ENCODE results near the gene UBE3B. TPM values are rescaled to one million over a fixed set of nuclear protein-coding genes. Genes with fewer than 3 reads are reported as not detected.

The UBE3B gene
- total RNA-seq, 1 experiment from 2014 or later, result 29.3 TPM

DNA sequence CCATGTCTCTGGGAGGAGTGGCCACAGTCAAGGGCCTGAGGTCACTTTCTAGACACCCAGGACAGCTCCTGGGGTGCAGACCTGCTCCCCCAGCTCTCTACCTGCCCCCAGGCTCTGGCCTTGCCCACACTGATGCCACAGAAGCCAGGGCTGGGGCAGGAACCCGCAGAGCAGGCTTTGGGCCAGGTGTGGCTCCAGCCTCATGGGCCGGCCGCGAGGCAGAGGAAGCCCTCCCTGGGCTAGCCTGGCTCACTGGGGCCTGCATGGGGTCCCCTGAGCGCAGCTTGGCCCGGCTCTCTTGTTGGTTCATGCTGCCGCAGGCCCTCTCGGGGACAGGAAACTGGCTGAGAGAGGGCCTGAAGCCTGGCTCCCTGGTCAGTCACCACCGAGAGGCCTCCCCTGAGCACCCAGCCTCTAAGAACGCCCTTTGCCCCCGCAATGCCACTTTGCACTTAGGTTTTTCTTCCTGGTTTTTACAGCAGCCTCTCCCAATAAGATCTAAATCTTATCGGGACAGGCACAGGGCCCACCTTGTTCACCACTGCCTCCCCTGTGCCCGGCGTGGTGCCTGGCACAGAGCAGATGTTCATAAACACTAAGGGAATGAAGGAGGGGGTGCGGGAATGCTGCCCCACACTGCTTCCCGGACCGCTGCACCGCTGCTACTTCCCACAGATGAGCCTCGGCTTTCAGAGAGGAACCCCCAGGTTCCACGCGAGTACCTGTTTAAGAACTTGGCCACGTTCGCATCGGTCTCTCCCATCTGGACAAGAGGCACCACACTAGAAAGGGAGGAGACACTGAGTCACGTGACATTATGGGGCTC is 81.2 kb downstream of the UBE3B start:
- ATAC-seq (no peak), DNase-seq (ENCODE audit: low spot score) (no peak)
- H3K9me3 Mint-ChIP-seq, result peaks cover 7% of the 10 kb centered on the region; the same call in 1 of the 2 replicates
- ChIA-PET POLR2A (no interaction called here), CTCF (no interaction called here)
- peak overlapping the region; percentile 76; the same call in 1 of the 2 replicates for H3K27ac Mint-ChIP-seq
- H3K4me1 Mint-ChIP-seq, result peaks cover 3% of the 10 kb centered on the region; the same call in 1 of the 2 replicates
- peaks cover 14% of the 10 kb centered on the region for H3K36me3 Mint-ChIP-seq
- TF ChIP-seq, protein P1, sequence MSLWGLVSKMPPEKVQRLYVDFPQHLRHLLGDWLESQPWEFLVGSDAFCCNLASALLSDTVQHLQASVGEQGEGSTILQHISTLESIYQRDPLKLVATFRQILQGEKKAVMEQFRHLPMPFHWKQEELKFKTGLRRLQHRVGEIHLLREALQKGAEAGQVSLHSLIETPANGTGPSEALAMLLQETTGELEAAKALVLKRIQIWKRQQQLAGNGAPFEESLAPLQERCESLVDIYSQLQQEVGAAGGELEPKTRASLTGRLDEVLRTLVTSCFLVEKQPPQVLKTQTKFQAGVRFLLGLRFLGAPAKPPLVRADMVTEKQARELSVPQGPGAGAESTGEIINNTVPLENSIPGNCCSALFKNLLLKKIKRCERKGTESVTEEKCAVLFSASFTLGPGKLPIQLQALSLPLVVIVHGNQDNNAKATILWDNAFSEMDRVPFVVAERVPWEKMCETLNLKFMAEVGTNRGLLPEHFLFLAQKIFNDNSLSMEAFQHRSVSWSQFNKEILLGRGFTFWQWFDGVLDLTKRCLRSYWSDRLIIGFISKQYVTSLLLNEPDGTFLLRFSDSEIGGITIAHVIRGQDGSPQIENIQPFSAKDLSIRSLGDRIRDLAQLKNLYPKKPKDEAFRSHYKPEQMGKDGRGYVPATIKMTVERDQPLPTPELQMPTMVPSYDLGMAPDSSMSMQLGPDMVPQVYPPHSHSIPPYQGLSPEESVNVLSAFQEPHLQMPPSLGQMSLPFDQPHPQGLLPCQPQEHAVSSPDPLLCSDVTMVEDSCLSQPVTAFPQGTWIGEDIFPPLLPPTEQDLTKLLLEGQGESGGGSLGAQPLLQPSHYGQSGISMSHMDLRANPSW (CRISPR knock-in tag; conservative IDR thresholded peaks at IDR 0.05; ENCODE audit: low read depth), result no peak
- TF ChIP-seq, protein P2, sequence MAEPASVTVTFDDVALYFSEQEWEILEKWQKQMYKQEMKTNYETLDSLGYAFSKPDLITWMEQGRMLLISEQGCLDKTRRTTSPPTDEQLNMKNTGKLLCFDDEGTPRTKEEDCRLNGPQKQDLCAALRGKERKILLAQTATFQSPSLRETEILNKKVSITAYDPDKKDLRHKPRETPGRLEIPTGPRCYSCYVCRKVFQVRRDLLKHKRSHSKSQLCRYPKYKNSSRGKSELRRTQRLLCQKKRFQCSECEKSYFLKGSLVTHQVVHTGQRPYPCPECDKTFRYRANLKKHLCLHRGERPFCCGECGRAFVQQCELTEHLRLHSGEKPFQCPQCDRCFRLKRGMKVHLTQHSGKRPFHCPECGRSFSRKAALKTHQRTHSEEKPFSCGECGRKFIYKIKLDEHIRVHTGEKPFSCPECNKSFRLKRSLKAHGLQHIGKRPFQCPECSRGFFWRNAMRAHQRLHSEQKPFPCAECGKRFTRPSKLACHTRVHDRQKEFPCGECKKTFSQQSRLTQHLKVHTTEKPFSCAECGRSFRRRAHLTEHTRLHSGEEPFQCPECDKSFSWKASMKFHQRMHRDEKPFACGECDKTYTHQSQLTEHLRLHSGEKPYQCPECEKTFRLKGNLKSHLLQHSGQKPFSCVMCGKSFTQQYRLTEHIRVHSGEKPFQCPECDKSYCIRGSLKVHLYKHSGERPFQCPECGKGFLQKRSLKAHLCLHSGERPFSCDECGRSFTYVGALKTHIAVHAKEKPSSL (CRISPR knock-in tag; conservative IDR thresholded peaks at IDR 0.05), result no peak
- H3K27me3 Mint-ChIP-seq (ENCODE audit: low read depth), result no peaks in the 10 kb centered on the region
- no peak overlapping the region for H3K4me3 Mint-ChIP-seq

DNA sequence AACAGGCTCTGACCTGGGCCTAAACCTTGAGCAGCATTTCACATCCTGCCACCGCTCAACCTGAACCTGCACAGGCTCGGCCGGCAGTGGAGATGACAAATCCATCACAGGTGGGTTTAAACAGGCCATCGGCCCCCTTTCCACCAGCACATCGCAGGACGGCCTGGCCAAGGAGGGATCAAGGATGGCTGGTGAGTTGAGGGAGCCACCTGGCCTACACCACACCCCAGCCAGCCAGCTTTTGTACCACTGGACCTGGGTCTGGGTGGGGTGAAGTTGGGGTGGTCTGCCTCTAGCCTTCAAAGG is 81.7 kb downstream of the UBE3B start:
- no peak for TF ChIP-seq IRF2 (CRISPR knock-in tag; IDR thresholded peaks at IDR 0.05; ENCODE audit: borderline replicate concordance, low read depth)
- TF ChIP-seq, protein P3, sequence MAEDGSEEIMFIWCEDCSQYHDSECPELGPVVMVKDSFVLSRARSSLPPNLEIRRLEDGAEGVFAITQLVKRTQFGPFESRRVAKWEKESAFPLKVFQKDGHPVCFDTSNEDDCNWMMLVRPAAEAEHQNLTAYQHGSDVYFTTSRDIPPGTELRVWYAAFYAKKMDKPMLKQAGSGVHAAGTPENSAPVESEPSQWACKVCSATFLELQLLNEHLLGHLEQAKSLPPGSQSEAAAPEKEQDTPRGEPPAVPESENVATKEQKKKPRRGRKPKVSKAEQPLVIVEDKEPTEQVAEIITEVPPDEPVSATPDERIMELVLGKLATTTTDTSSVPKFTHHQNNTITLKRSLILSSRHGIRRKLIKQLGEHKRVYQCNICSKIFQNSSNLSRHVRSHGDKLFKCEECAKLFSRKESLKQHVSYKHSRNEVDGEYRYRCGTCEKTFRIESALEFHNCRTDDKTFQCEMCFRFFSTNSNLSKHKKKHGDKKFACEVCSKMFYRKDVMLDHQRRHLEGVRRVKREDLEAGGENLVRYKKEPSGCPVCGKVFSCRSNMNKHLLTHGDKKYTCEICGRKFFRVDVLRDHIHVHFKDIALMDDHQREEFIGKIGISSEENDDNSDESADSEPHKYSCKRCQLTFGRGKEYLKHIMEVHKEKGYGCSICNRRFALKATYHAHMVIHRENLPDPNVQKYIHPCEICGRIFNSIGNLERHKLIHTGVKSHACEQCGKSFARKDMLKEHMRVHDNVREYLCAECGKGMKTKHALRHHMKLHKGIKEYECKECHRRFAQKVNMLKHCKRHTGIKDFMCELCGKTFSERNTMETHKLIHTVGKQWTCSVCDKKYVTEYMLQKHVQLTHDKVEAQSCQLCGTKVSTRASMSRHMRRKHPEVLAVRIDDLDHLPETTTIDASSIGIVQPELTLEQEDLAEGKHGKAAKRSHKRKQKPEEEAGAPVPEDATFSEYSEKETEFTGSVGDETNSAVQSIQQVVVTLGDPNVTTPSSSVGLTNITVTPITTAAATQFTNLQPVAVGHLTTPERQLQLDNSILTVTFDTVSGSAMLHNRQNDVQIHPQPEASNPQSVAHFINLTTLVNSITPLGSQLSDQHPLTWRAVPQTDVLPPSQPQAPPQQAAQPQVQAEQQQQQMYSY (CRISPR knock-in tag; IDR thresholded peaks at IDR 0.05), result no peak
- no peak for TF ChIP-seq ZNF121 (CRISPR knock-in tag; IDR thresholded peaks at IDR 0.05)
- TF ChIP-seq SMAD3 (CRISPR knock-in tag; IDR thresholded peaks at IDR 0.05; ENCODE audit: borderline replicate concordance), result no peak
- TF ChIP-seq NR3C1 (CRISPR knock-in tag; conservative IDR thresholded peaks at IDR 0.05; ENCODE audit: low read depth), result no peak
- no peak for TF ChIP-seq NFYB (CRISPR knock-in tag; conservative IDR thresholded peaks at IDR 0.05; ENCODE audit: low read depth)
- no peak for TF ChIP-seq FOXP1 (CRISPR knock-in tag; IDR thresholded peaks at IDR 0.05; ENCODE audit: borderline replicate concordance)
- TF ChIP-seq, protein P4, sequence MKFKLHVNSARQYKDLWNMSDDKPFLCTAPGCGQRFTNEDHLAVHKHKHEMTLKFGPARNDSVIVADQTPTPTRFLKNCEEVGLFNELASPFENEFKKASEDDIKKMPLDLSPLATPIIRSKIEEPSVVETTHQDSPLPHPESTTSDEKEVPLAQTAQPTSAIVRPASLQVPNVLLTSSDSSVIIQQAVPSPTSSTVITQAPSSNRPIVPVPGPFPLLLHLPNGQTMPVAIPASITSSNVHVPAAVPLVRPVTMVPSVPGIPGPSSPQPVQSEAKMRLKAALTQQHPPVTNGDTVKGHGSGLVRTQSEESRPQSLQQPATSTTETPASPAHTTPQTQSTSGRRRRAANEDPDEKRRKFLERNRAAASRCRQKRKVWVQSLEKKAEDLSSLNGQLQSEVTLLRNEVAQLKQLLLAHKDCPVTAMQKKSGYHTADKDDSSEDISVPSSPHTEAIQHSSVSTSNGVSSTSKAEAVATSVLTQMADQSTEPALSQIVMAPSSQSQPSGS (CRISPR knock-in tag; IDR thresholded peaks at IDR 0.05; ENCODE audit: borderline replicate concordance, low read depth), result no peak
- no peak for TF ChIP-seq RORB (CRISPR knock-in tag; IDR thresholded peaks at IDR 0.05)
- TF ChIP-seq EMX1 (CRISPR knock-in tag; IDR thresholded peaks at IDR 0.05), result no peak
- TF ChIP-seq ZNF232 (CRISPR knock-in tag; IDR thresholded peaks at IDR 0.05), result no peak
- CTCF ChIA-PET, result no interaction called here
- peaks cover 14% of the 10 kb centered on the region for H3K36me3 Mint-ChIP-seq

More for the DNA sequence above, 81.7 kb downstream of the UBE3B start:
- H3K27me3 Mint-ChIP-seq (ENCODE audit: low read depth), result no peaks in the 10 kb centered on the region
- peaks cover 7% of the 10 kb centered on the region; the same call in 1 of the 2 replicates for H3K9me3 Mint-ChIP-seq
- H3K4me3 Mint-ChIP-seq, result no peak overlapping the region
- DNase-seq (ENCODE audit: low spot score), result no peak
- ATAC-seq, result no peak
- POLR2A ChIA-PET, result no interaction called here
- H3K4me1 Mint-ChIP-seq, result peaks cover 3% of the 10 kb centered on the region; the same call in 1 of the 2 replicates
- no peak overlapping the region; the same call in 1 of the 2 replicates for H3K27ac Mint-ChIP-seq
